ENCODE results near the gene SYT12. TPM values are rescaled to one million over a fixed set of nuclear protein-coding genes. Genes with fewer than 3 reads are reported as not detected.
"Not testable (repeated sequence)": the region's sequence is repeated elsewhere in the genome, so short reads cannot be mapped to it uniquely, and the experiment has no call there.

SYT12 gene
- total and polyA plus RNA-seq, 2 of the 8 experiments (the other 6 are each of a cell fraction or from before 2014, with no cell fraction given): 1.4 to 3.3 TPM

GRCh38 chr11:67005200-67005599 is 17.7 kb upstream of the SYT12 start:
- not testable (repeated sequence) for H3K18ac ChIP-seq (ENCODE audit: extremely low read depth, low read length); FAIRE-seq; H3K79me1 ChIP-seq (ENCODE audit: low read depth, low read length); H3K4me3 ChIP-seq (ENCODE audit: extremely low read depth in 1 of 4, insufficient read depth in 2 of 4, low read depth in 3 of 4, low read length in 4 of 4); H4K5ac ChIP-seq (ENCODE audit: insufficient read length, low read depth, low read length); H2AK5ac ChIP-seq (ENCODE audit: low read depth, low read length); H3K23ac ChIP-seq (ENCODE audit: insufficient read length); DNase-seq (ENCODE audit: low read depth in 1 of 2, low spot score in 2 of 2); H3K36me3 ChIP-seq (ENCODE audit: control insufficient read depth in 2 of 4, insufficient read depth in 4 of 4, low read length in 3 of 4); H3K27ac ChIP-seq (ENCODE audit: low read depth, low read length); H2BK15ac ChIP-seq (ENCODE audit: low read length); H2BK5ac ChIP-seq (ENCODE audit: low read depth, low read length); H3K23me2 ChIP-seq (ENCODE audit: low read depth, low read length); H3K4ac ChIP-seq (replicated peaks; ENCODE audit: insufficient read length, low read depth, low read length); H3K9ac ChIP-seq (replicated peaks in 1 of 4; ENCODE audit: extremely low read depth in 1 of 4, low read depth in 3 of 4, low read length in 3 of 4); H2BK20ac ChIP-seq (ENCODE audit: low read length); H3K9me3 ChIP-seq (ENCODE audit: insufficient read depth in 2 of 2, low read depth in 1 of 2, low read length in 1 of 2); H4K91ac ChIP-seq (replicated peaks; ENCODE audit: insufficient read length, low read length); H2BK120ac ChIP-seq (replicated peaks; ENCODE audit: low read depth, low read length); H3K79me2 ChIP-seq (ENCODE audit: control insufficient read depth in 1 of 2, insufficient read depth in 2 of 2, low read length in 2 of 2); H3K27me3 ChIP-seq (replicated peaks in 1 of 4; ENCODE audit: control insufficient read depth in 3 of 4, extremely low read depth in 1 of 4, insufficient read depth in 3 of 4, low read length in 3 of 4); H4K20me1 ChIP-seq (replicated peaks in 1 of 2; ENCODE audit: control insufficient read depth in 1 of 2, insufficient read depth in 2 of 2, low read length in 2 of 2); H3K56ac ChIP-seq (replicated peaks; ENCODE audit: insufficient read length, low read depth, low read length); H4K8ac ChIP-seq (ENCODE audit: extremely low read depth, insufficient read depth, low read length); H2BK12ac ChIP-seq (ENCODE audit: low read depth, low read length); H2AFZ ChIP-seq (ENCODE audit: low read length); H3K14ac ChIP-seq (ENCODE audit: insufficient read length); H3K4me2 ChIP-seq (ENCODE audit: insufficient read depth in 1 of 2, low read depth in 2 of 2, low read length in 2 of 2)
- ChIA-PET CTCF (ENCODE audit: partially characterized antibody) (interaction anchor here (2.3 kb wide), 1 partner anchor 16 kb away, joined by 10 read pairs; no protein-coding TSS in a partner anchor), POLR2A (ENCODE audit: partially characterized antibody) (interaction anchor here (0.9 to 1.9 kb wide), 2 partner anchors 10 to 19 kb away, joined by 3 to 4 read pairs; no protein-coding TSS in a partner anchor)
- peaks cover 7 to 17% (median 12%) of the 10 kb centered on the region in 4 experiments for H3K4me1 ChIP-seq (replicated peaks in 1 of 4; ENCODE audit: control insufficient read depth in 3 of 4, insufficient read depth in 4 of 4, low read length in 3 of 4)
- WGBS, 2 experiments (ENCODE audit: extremely low coverage in 1 of 2, insufficient coverage in 1 of 2, insufficient read length in 1 of 2, insufficient replicate concordance in 2 of 2, low coverage in 1 of 2, low lambda C conversion rate in 2 of 2, missing lambda C conversion rate in 1 of 2): 90% methylated on average over 8 of the region's 8 CpGs; no CpG with 5 or more reads in 1 of the 2 experiments
